G401.6 (cell line): ENCODE data around the gene SLAMF1.
"Not testable (repeated sequence)": the region's sequence is repeated elsewhere in the genome, so short reads cannot be mapped to it uniquely, and the experiment has no call there.

Experiments
- FAIRE-seq: peaks from 2 replicates; lab custom pipeline; 2012; peaks lifted over from hg19 to GRCh38; lab: Jason Lieb, UNC

Gene SLAMF1

DNA sequence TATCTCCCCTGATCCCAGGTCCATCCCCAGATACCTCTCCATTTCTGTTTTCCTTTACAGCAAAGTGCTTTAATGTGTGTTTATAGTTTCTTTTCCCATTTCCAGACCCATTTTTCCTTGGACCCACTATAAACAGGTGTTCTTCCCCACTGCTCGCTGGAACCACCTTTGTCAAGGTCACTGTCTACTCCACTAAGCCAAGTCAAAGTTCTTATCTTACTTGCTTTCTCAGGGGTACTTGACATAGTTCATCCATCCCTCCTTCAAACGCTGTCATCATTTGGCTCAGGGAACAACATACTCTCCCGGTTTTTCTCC lies 8.3 kb downstream of the SLAMF1 start:
- no peak for FAIRE-seq

- FAIRE-seq = no peak
These were observed 8.9 kb downstream of the SLAMF1 start for GRCh38 chr1:160637821-160638539.

DNA sequence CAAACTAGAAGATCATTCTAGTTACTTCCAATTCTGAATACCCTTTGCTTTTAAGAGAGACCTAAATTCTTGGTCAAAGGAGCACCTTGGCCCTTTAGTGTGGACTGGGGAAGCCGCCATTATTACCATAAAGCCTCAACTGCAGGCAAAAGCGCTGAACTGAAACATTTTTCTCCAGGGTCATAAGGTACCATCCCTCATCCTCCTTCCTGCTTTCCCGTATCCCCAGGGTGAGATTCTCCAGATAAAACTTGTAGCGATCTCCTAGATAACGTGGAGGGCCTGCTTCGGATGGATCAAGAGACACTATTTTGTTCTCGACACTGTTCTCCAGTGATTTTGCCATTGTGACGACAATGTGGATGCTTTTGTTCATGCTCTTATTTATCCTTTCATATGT lies 9.8 kb downstream of the SLAMF1 start:
- FAIRE-seq = no peak

DNA sequence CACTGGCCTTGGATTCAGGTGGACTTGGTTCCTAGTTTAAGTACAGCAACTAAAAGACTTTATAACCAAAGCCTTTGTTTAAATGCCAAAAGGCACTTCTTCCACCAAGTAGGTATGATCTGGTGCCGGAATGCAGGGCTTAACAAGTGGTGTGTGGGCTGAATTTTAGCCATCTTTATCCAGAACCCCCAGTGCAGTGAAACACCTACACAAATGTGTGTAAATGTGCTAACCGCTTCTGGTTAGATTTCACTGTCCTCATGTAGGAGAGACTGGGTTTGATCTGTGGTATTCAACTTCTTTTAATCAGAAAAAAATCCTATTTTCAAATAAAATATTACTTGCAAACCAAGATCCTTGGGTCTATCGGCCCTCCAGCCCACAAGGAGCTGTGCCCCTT lies 10.3 kb downstream of the SLAMF1 start:
- no peak for FAIRE-seq

DNA sequence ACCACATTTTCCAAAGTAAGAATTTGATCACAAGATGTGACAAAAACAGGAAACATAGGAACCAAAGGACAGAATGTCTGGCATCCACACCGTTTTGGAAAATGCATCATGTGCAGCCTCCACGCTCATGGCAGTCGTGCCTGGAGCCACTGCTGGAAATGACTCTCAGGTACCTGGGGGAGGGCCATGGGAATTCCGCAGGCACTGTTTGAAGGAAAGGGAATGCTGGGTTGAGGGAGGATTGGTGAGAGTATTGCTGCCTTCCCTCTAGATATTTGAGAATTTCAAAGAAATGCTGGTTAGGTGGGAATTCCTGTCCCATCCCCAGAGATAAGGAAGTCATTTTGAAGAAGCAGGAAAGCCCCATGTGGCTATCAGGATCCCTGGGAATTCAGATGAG lies 10.8 kb downstream of the SLAMF1 start:
- FAIRE-seq = no peak

- FAIRE-seq = no peak
These were observed 12.0 kb downstream of the SLAMF1 start for GRCh38 chr1:160634543-160635491.

- no peak for FAIRE-seq
These were observed 13.4 kb downstream of the SLAMF1 start for GRCh38 chr1:160633330-160633903.

- FAIRE-seq = no peak
These were observed 14.7 kb downstream of the SLAMF1 start for GRCh38 chr1:160631983-160632625.

GRCh38 chr1:160630523-160631451 lies 16.1 kb downstream of the SLAMF1 start:
- FAIRE-seq = no peak

GRCh38 chr1:160629286-160630210 lies 17.3 kb downstream of the SLAMF1 start:
- no peak for FAIRE-seq

- no peak for FAIRE-seq
These were observed 18.0 kb downstream of the SLAMF1 start for GRCh38 chr1:160628799-160629263.

DNA sequence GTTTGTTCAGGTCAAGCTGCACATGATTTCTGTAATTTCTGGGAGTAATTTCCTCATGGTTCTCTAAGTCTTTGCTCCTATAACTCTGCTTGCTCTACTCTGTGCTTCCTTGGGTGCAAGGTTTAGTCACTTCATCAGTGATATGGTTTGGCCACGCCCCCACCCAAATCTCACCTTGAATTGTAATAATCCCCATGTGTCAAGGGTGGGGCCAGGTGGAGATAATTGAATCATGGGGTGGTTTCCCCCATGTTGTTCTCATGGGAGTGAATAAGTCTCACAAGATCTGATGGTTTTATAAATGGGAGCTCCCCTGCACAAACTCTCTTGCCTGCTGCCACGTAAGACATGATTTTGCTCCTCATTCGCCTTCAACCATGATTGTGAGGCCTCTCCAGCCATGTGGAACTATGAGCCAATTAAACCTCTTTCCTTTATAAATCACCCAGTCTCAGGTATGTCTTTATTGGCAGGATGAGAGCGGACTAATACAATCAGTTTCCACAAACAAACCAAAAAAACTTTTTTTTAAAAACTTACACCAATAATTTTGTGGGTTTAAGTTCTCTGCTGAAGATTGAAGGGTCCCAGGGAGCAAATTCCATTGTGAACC lies 19.1 kb downstream of the SLAMF1 start:
- not testable (repeated sequence) for FAIRE-seq

- FAIRE-seq = no peak
These were observed 20.1 kb downstream of the SLAMF1 start for GRCh38 chr1:160626509-160627342.

GRCh38 chr1:160625725-160626498 lies 20.9 kb downstream of the SLAMF1 start:
- FAIRE-seq = no peak

DNA sequence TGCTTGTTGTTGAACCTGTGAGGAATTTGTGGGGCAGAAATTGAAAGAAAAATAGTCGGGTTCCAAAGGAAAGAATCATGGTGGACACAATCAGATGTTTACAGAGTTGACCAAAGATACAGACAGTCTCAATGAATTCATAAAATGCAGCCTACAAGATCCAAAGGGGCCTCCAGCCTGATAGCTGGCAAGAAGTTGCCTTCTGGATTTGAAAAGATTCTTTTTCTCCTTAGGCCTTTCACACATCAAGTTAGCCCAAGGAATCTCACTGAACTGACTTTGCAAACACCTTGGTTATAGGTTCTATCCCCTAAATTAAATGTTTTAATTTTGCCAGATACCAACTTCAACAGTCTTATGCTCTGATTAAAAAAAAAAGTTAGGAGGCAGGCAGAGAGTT lies 21.5 kb downstream of the SLAMF1 start:
- FAIRE-seq = no peak

GRCh38 chr1:160624464-160624863 lies 22.4 kb downstream of the SLAMF1 start:
- FAIRE-seq = no peak

DNA sequence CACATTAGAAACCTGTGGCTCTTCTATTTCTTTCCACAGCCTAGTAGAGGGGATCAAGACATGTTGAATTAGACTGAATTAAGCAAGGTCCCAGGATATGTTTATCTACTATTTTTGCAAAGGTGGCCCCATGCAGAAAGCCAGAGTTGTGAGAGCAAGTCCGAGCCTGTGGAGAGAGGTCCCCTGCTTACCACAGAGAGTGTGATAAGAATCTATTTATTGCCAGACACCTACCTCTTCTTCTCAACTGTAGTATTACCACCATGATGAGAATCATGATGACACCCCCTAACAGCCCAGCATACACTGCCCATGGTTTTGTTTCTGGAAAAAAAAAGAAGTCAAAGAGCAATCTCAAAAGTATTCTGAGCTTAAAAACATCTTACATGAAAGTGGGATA lies 23.0 kb downstream of the SLAMF1 start:
- no peak for FAIRE-seq

DNA sequence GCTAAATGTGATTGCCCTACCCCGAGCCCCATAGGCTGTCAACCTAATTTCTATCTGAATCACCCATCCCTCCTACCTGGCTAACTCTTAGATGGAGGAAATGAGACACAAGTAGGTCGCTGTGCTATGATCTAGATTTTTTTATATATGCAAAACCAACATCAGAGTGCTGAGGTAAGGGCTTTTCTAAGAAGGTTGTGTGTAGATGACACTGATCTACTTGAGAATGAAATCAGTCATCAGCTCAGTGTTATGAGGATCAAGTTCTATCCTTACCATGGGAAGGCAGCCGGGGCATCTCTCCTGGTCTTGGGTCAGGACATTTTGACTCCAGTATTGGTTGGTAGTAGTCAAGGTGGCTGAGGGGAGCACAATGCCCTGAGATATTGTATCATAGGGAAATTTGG lies 23.6 kb downstream of the SLAMF1 start:
- FAIRE-seq = no peak
